Activated naive CD4-positive, alpha-beta T cell treated with anti-CD3 and anti-CD28 coated beads for 36 hours (primary cell): Measurements from ENCODE around the gene DENND10. TPM values are rescaled to one million over a fixed set of nuclear protein-coding genes. Genes with fewer than 3 reads are reported as not detected.
"Not testable (repeated sequence)": the region's sequence is repeated elsewhere in the genome, so short reads cannot be mapped to it uniquely, and the experiment has no call there.

ENCODE experiments used
- CTCF ChIA-PET: fragments of 350-600 bp; sonication (Branson Sonifier 250); formaldehyde crosslinking; loops from one replicate; lab custom pipeline; 2021; ENCODE audit warnings: antibody characterized with exemption; lab: Charles Lee
- DNase-seq: peaks from one replicate; pipeline ENCODE4 v3.0.0-alpha.2; 2020
- H3K27ac Mint-ChIP-seq: one replicate; pipeline ENCODE4 v1.8.0; 2021; ENCODE audit warnings: mild to moderate bottlenecking, mixed read lengths
- H3K27me3 Mint-ChIP-seq: one replicate; pipeline ENCODE4 v1.8.0; 2021; ENCODE audit warnings: low read depth, mixed read lengths
- H3K36me3 Mint-ChIP-seq: one replicate; pipeline ENCODE4 v1.8.0; 2021; ENCODE audit warnings: low read depth, mixed read lengths
- H3K4me1 Mint-ChIP-seq: one replicate; pipeline ENCODE4 v1.8.0; 2021; ENCODE audit warnings: low read depth, mixed read lengths
- H3K4me3 Mint-ChIP-seq: one replicate; pipeline ENCODE4 v1.8.0; 2021; ENCODE audit warnings: mild to moderate bottlenecking, moderate library complexity, mixed read lengths
- H3K9me3 Mint-ChIP-seq: one replicate; pipeline ENCODE4 v1.8.0; 2021; ENCODE audit warnings: mixed read lengths
- intact Hi-C: fragments of 100-400 bp; cut with micrococcal nuclease; formaldehyde crosslinking; loops from one replicate; pipeline ENCODE4 v1.15.1; 2023
- total RNA-seq, 2 experiments: library from RNA; stranded (reverse); gene quantifications; one replicate each; pipeline ENCODE4 v1.2.3, GENCODE V29; 2021

The DENND10 gene
- total RNA-seq, 2 experiments from 2014 or later: 16.9 to 17.6 TPM

DNA sequence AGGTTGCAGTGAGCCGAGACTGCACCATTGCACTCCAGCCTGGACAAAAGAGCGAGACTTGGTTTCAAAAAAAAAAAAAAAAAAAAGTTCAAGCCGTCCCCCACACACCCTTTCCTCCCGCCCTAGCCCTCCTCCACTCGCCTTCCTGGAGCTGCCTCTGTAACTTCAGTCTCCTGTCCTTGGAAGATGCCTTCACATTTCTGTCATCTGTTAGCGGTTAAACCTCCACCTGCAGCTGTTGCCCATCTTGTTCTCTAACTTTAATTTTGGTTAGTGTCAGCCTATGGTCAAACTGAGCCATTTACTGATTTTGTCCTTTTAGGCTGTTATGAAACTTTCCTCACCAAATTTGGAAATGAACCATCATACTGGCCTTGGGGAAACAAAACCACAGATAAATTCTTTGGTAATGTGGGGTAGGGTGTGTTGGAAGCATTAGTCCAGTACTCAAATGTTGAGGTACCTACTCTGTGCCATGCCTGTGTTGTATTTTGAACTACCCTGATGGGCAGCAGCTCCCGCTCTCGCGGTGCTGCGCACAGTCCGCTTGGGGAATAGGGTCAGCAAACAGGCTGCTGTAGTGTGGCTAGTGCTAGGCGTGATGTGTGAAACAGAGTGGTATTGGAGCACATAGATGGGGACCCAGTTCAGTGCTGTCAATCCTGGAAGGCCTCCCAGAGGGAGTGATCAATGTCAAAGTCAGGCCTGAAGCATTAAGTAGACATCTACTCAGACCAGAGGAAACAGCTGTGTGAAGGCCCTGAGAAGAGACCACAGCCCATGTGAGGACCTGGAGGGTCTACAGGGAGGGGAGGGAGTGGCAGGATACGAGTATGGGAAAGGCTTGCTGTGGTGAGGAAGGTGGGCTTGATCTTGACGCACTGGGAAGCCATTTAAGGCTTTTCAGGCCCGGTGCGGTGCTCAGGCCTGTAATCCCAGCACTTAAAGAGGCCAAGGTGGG, 34.7 kb downstream of the DENND10 start:
- DNase-seq: no peak
- Mint-ChIP-seq H3K36me3 (peaks cover 26% of the 10 kb centered on the region), H3K4me1 (peaks cover 16% of the 10 kb centered on the region), H3K27me3 (no peaks in the 10 kb centered on the region), H3K4me3 (no peak overlapping the region), H3K9me3 (no peaks in the 10 kb centered on the region), H3K27ac (peak overlapping the region; percentile 41)
- CTCF ChIA-PET: interaction anchor here (0.6 to 1.7 kb wide), 5 partner anchors 35 to 311 kb away, joined by 3 to 5 read pairs (median 4); partner anchors contain the start of gene DENND10
- intact Hi-C loops: loop anchor here (1.0 kb wide), 1 partner anchor 60 kb away; no protein-coding TSS in a partner anchor

- peaks cover 23% of the 10 kb centered on the region for H3K36me3 Mint-ChIP-seq
- peak; percentile 73 for DNase-seq
- peak overlapping the region; percentile 42 for H3K27ac Mint-ChIP-seq
- intact Hi-C loops: loop anchor here (1.0 kb wide), 1 partner anchor 59 kb away; no protein-coding TSS in a partner anchor
- no peaks in the 10 kb centered on the region for H3K9me3 Mint-ChIP-seq
- peaks cover 11% of the 10 kb centered on the region for H3K4me1 Mint-ChIP-seq
- CTCF ChIA-PET: interaction anchor here (0.7 to 1.6 kb wide), 4 partner anchors 60 to 309 kb away, joined by 3 to 5 read pairs (median 4); no protein-coding TSS in a partner anchor
- H3K4me3 Mint-ChIP-seq: no peak overlapping the region
- H3K27me3 Mint-ChIP-seq: no peaks in the 10 kb centered on the region
Observed at GRCh38 chr10:119139464-119140067, 35.7 kb downstream of the DENND10 start.

- Mint-ChIP-seq H3K27me3 (no peaks in the 10 kb centered on the region), H3K9me3 (no peaks in the 10 kb centered on the region), H3K4me1 (peaks cover 6% of the 10 kb centered on the region), H3K36me3 (peaks cover 21% of the 10 kb centered on the region), H3K4me3 (no peak overlapping the region), H3K27ac (no peak overlapping the region)
- CTCF ChIA-PET: interaction anchor here (0.9 to 1.1 kb wide), 2 partner anchors 36 to 308 kb away, joined by 3 read pairs; no protein-coding TSS in a partner anchor
- DNase-seq: no peak
- intact Hi-C loops: no loop called here
Observed at GRCh38 chr10:119140603-119141245, 36.8 kb downstream of the DENND10 start.

- Mint-ChIP-seq H3K36me3 (peaks cover 21% of the 10 kb centered on the region), H3K4me3 (no peak overlapping the region), H3K9me3 (no peaks in the 10 kb centered on the region), H3K4me1 (peaks cover 2% of the 10 kb centered on the region), H3K27me3 (no peaks in the 10 kb centered on the region), H3K27ac (no peak overlapping the region)
- intact Hi-C loops: no loop called here
- DNase-seq: no peak
- CTCF ChIA-PET: interaction anchor here (1.8 kb wide), 1 partner anchor 20 kb away, joined by 8 read pairs; no protein-coding TSS in a partner anchor
Observed at GRCh38 chr10:119143657-119144056, 39.7 kb downstream of the DENND10 start.

GRCh38 chr10:119149157-119149556, 45.2 kb downstream of the DENND10 start:
- H3K36me3 Mint-ChIP-seq: peaks cover 22% of the 10 kb centered on the region
- no peaks in the 10 kb centered on the region for H3K4me1 Mint-ChIP-seq
- DNase-seq: no peak
- CTCF ChIA-PET: interaction anchor here (0.6 to 0.7 kb wide), 2 partner anchors 81 to 338 kb away, joined by 3 to 5 read pairs; no protein-coding TSS in a partner anchor
- no peaks in the 10 kb centered on the region for H3K9me3 Mint-ChIP-seq
- no peak overlapping the region for H3K4me3 Mint-ChIP-seq
- intact Hi-C loops: no loop called here
- no peak overlapping the region for H3K27ac Mint-ChIP-seq
- no peaks in the 10 kb centered on the region for H3K27me3 Mint-ChIP-seq

GRCh38 chr10:119149729-119150128, 45.8 kb downstream of the DENND10 start:
- H3K4me1 Mint-ChIP-seq: no peaks in the 10 kb centered on the region
- DNase-seq: no peak
- intact Hi-C loops: no loop called here
- H3K27me3 Mint-ChIP-seq: no peaks in the 10 kb centered on the region
- no peaks in the 10 kb centered on the region for H3K9me3 Mint-ChIP-seq
- no peak overlapping the region for H3K4me3 Mint-ChIP-seq
- H3K36me3 Mint-ChIP-seq: peaks cover 27% of the 10 kb centered on the region
- H3K27ac Mint-ChIP-seq: peak overlapping the region; percentile 61
- CTCF ChIA-PET: interaction anchor here (0.6 kb wide), 1 partner anchor 82 kb away, joined by 5 read pairs; no protein-coding TSS in a partner anchor

DNA sequence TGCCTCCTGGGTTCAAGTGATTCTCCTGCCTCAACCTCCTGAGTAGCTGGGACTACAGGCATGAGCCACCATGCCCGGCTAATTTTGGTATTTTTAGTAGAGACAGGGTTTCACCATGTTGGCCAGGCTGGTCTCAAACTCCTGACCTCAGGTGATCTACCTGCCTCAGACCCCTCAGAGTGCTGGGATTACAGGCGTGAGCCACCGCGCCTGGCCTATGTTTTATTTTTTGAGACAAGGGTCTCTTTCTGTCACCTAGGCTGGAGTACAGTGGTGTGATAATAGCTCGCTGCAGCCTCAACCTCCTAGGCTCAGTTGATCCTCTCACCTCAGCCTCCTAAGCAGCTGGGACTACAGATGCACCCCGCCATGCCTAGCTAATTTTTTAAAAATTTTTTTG, 47.7 kb downstream of the DENND10 start:
- CTCF ChIA-PET: interaction anchor here (0.7 kb wide), 1 partner anchor 742 kb away, joined by 3 read pairs; no protein-coding TSS in a partner anchor
- H3K36me3 Mint-ChIP-seq: peaks cover 35% of the 10 kb centered on the region
- H3K27ac Mint-ChIP-seq, H3K27me3 Mint-ChIP-seq, H3K4me3 Mint-ChIP-seq, H3K9me3 Mint-ChIP-seq, DNase-seq, H3K4me1 Mint-ChIP-seq, intact Hi-C loops: not testable (repeated sequence)

DNA sequence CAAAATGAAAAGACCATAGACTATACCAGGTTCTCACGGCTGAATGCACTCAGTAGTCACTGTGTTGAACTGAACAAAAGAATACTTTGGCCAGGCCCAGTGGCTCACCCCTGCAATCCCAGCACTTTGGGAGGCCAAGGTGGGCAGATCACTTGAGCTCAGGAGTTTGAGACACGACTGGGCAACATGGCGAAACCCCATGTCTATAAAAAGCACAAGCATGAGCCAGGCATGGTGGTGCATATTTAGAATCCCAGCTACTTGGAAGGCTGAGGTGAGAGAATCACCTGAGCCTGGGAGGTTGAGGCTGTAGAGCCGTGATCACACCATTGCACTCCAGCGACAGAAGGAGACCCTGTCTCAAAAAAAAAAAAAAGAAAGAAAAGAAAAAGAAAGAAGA, 49.1 kb downstream of the DENND10 start:
- Mint-ChIP-seq H3K36me3 (peaks cover 43% of the 10 kb centered on the region), H3K9me3 (no peaks in the 10 kb centered on the region), H3K27me3 (no peaks in the 10 kb centered on the region), H3K4me1 (no peaks in the 10 kb centered on the region), H3K4me3 (no peak overlapping the region), H3K27ac (no peak overlapping the region)
- DNase-seq: no peak
- intact Hi-C loops: no loop called here
- CTCF ChIA-PET: no interaction called here

DNA sequence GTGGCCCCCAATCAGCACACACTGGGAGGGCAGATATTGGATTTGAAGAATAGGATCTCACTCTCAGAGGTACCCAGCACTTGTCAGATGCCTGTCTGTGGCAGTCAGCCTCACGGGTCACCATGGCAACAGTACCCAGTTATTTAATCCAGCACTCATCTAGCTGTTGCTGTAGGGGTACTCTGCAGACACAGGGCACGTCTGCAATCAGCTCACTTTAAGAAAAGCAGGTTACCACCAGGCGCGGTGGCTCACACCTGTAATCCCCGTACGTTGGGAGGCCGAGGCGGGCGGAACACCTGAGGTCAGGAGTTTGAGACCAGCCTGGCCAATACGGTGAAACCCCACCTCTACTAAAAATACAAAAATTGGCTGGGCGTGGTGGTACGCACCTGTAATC, 49.7 kb downstream of the DENND10 start:
- no peaks in the 10 kb centered on the region for H3K9me3 Mint-ChIP-seq
- H3K27me3 Mint-ChIP-seq: no peaks in the 10 kb centered on the region
- H3K27ac Mint-ChIP-seq: no peak overlapping the region
- CTCF ChIA-PET: no interaction called here
- no peaks in the 10 kb centered on the region for H3K4me1 Mint-ChIP-seq
- intact Hi-C loops: no loop called here
- DNase-seq: no peak
- no peak overlapping the region for H3K4me3 Mint-ChIP-seq
- H3K36me3 Mint-ChIP-seq: peaks cover 44% of the 10 kb centered on the region

- Mint-ChIP-seq H3K9me3 (no peaks in the 10 kb centered on the region), H3K36me3 (peaks cover 45% of the 10 kb centered on the region), H3K4me1 (peaks cover 23% of the 10 kb centered on the region), H3K27ac (no peak overlapping the region), H3K27me3 (no peaks in the 10 kb centered on the region), H3K4me3 (no peak overlapping the region)
- intact Hi-C loops: no loop called here
- DNase-seq: no peak
- CTCF ChIA-PET: interaction anchor here (0.5 to 0.6 kb wide), 2 partner anchors 36 to 426 kb away, joined by 3 read pairs; no protein-coding TSS in a partner anchor
Observed at GRCh38 chr10:119159332-119159731, 55.4 kb downstream of the DENND10 start.

GRCh38 chr10:119161680-119162451, 58.0 kb downstream of the DENND10 start:
- H3K27me3 Mint-ChIP-seq: no peaks in the 10 kb centered on the region
- CTCF ChIA-PET: interaction anchor here (0.6 to 0.8 kb wide), 3 partner anchors 17 to 709 kb away, joined by 3 to 5 read pairs (median 4); no protein-coding TSS in a partner anchor
- peaks cover 39% of the 10 kb centered on the region for H3K4me1 Mint-ChIP-seq
- intact Hi-C loops: no loop called here
- DNase-seq: no peak
- H3K36me3 Mint-ChIP-seq: peaks cover 35% of the 10 kb centered on the region
- no peak overlapping the region for H3K4me3 Mint-ChIP-seq
- H3K9me3 Mint-ChIP-seq: no peaks in the 10 kb centered on the region
- no peak overlapping the region for H3K27ac Mint-ChIP-seq
